Kidney capillary endothelial cell (primary cell): Measurements from ENCODE around the gene USH2A.
"Not testable (repeated sequence)": the region's sequence is repeated elsewhere in the genome, so short reads cannot be mapped to it uniquely, and the experiment has no call there.

Experiments used
- DNase-seq: peaks from one replicate; pipeline ENCODE4 v3.0.0-alpha.2; 2018; ENCODE audit warnings: low spot score

USH2A gene

DNA sequence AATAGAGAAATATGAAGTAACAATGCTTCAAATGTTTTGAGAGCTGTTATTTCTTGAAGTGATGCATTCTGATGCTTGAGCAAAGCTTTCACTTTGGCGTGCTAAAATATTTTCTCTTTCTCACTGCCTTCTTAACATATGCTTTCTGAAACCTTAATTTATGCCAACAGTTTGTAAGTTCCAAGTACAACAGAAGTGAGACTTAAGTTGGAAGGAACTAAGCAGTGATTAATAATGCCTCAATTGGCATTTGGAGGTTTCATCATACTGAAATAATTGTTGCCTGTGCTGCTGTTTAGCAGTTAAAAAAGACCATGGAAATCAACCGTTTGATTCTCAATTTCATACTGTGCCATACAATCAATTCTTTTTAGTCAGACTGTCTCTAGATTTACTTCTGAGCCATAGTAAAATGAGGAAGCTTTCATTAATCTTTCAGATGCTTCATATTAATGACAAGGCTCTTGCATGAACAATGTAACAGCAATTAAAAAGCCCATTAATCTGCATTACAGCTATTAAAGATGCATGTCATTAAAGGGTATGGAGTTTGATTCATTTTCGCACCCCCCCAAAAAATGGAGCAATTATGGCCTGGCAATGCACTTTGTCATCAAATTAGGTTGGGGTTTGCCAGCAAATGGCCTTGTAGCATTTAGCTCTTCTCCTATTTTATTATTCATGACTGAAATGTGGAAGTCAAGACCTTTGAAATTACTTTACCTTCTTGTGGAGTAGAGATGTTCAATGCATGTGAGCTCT is 375.3 kb downstream of the USH2A start:
- no peak for DNase-seq

DNA sequence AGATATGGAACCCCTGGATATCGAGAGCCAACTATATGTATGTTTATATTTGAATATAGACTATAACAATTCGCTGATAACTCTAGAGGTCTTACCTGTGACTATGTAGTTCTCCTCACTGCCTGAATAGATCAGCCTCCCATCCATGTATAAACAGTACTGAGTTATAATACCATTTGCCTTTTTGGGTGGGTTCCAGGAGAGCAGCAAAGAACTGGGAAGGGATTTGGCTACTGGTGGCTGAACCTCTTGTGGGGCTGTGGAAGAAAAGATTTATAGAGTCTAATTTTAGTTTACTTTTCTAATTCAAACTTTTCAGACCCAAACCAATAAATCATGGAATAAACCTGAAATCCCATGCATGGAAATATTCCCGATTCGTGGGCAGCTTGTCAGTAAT is 376.9 kb downstream of the USH2A start:
- DNase-seq = no peak

DNA sequence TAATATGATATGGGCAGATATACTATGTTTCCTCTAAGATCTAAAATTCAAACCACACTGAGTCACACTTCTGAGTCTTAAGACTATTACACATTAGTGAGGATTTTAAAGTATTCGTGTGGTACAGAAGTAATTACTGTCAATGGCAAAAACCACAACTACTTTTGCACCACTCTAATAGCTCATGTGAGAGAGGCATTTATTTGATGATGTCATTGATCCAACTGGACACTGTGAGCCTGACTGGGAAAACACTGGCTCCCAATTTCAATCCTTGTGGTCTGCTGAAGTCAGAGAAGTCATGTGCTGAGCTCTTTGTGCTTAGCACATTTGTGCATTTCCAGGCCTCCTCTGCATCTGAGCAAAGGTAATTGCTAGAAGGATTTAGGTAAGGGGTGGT is 377.8 kb downstream of the USH2A start:
- DNase-seq = no peak

DNA sequence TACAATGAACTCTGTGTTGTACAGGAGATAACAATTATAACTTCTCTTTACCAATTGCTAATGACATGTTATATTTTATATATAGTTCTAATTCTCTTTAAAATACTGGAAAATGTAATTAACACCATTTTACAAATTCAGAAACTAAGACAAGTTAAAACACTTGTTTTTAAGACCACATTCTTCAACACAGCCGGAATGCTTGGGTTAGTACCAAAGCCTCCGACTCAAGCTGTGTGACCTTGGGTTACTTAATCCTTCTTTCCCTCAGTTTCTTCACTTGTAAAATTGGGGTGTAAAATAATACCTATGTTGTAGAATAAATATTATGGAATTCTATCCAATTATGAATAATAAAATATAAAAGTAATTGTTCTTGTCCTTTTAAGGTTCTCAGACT is 378.7 kb downstream of the USH2A start:
- no peak for DNase-seq

DNA sequence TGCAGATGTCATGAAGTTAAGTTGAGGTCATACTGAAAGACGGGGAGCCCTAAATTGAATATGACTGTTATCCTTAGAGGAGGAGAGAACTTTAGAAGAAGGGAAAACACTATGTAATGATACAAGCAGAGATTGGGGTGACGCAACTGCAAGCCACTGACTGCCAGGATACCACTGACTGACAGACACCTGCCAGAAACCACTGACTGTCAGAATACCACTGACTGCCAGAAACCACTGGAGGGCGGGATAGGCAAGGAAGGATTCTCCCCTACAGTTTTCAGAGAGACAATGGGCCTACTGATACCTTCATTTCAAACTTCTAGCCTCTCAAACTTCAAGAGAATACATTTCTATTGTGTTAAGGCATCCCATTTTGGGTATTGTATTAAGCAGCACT is 388.7 kb downstream of the USH2A start:
- DNase-seq = no peak

DNA sequence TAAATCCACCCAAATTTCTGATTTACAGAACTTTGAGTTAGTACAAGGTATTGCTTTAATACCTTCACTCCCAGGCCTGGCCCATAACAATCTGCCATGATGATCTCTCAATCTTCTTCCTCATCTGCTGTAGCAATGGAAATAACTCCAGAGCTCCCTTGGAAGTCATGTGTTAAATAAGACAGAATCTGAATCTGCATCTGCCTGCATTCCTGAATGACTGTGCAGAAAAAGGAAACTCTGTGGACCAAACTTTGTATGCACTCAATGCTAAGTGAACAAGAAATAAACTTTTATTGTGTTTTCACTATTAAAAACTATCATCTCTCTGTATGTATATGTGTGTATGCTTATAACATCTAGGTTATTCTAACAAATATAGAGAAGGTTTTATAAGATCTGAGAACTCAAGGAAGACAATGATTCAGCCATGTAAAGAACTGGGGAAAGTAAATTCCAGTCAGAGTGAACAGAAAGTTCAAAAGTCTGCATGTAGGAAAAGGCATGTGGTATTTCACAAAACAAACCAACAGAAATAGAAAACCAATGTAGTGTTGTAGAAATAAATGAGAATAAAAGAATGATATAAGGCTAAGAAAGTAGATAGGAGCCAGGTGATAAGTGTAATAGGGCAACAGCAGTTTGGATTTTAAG is 390.2 kb downstream of the USH2A start:
- DNase-seq = no peak

DNA sequence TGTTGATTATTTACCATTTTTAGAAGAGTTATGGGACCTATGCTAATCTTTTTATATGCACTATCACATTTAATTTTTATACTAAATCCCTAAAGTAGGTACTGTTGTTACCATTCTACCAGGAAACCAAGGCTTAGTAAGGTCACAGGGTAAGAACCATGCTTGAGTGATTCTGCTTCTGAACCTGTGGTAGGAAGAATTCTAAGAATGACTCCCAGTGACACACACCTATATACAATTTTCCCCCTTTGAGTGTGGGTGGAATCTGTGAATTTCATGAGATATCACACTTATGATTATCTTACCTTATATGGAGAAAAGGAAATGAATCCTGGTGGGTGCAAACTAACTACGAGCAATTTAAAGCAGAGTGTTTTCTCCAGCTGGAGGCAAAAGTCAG is 391.0 kb downstream of the USH2A start:
- DNase-seq = no peak

DNA sequence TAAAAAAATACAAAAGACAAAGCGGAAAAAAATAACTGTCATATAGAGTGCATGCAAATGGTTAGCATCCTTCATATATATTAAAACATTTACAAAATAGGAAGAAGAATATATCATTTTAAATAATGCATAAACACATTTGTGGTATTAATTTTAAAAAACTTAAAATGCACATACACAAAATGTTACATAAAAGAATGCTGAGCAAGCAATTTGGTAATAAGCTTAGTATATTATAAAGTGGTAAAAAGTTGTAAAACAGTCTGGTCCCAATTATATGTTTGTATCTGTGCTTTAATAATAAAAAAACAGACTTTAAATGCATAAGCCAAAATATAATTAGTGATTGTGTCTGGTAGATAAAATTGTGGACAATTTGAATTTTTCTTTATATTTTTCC is 394.6 kb downstream of the USH2A start:
- no peak for DNase-seq

DNA sequence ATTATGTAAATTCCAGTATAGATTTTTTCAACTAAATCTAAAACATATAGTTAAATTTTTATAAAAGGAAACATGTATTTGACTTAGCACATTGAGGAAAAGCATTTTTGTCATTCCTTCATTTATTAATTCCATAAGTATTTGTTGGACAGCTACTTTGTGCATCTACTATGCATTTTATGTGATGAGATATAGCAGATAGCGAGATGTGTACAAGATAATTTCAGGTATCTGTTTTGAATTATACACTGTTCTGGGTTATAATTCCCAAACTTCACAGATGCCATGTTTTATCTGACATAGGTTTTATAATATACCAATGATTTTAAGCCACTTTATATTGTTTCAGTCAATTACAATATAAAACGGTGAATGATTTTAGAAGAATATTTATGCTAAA is 398.7 kb downstream of the USH2A start:
- DNase-seq = no peak

DNA sequence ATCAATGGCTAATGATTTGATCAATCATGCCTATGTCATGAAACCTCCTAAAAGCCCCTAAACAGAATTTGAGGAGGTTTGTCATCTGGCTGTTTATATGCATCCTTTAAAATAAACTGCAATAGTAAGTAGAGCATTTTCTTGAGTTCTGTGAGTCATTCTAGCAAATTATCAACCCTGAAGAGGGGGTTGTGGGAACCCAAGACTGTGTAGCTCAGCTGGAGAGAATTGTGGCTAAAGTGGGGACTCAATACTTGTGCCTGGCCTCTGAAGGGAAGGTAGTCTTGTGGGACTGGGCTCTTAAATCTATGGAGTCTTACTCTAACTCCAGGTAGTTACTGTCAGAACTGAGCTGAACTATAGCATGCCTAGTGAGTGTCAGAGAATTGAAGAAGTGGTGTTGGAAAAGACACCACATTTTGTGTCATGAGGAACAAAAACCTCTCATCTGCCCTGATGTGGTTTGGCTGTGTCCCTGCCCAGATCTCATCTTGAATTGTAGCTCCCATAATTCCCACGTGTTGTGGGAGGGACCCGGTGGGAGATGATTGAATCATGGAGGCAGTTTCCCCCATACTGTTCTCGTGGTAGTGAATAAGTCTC is 402.4 kb downstream of the USH2A start:
- DNase-seq = no peak

DNA sequence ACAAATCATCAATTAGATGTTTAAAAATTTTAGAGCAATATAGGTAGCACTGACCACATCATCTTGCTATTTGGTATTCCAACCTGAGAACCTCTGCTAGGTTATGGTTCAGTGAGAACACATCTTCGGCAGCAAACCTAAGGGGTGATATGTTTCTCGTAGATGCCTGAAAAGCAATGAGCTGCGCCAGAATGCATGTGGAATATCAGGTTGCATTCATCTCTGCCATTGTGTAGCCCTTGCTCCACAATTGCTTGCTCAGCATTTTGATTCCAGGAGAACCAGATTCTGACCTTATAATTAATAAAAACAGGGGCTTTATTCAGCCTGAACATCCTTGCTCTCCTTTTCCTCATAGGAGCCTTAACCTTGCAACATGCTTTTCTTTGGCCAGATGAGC is 408.1 kb downstream of the USH2A start:
- DNase-seq = no peak

DNA sequence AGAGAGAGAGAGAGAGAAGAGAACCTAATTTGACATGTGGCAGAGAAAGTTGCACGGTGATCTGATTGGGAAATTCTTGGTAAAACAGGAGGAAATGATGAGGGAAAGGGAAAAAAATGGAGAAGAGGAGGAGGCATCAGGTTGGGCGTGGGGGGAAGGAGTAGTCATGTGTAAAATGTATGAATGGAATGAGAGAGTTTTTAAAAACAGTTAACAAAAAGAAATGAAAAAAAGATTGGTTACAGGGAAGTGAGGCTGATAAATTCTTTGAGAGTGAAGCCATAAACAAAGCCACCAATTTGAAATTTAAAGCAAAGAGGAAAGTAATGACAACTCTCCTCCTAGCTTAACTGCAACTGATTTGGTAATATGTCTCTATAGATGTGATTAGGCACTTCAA is 409.2 kb downstream of the USH2A start:
- DNase-seq = no peak

DNA sequence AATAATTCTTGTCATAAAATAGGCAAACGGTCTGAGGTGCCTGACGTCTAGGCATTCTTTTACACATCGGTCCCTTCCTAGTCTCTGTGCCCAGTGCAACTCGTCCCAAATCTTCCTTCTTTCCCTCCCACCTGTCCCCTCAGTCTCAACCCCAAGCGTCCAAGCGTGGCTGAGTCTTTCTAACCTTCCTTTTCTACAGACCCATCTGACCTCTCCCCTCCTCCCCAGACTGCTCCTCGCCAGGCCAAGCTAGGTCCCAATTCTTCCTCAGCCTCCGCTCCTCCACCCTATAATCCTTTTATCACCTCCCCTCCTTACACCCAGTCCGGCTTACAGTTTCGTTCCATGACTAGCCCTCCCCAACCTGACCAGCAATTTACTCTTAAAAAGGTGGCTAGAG is 413.8 kb downstream of the USH2A start:
- DNase-seq = not testable (repeated sequence)

DNA sequence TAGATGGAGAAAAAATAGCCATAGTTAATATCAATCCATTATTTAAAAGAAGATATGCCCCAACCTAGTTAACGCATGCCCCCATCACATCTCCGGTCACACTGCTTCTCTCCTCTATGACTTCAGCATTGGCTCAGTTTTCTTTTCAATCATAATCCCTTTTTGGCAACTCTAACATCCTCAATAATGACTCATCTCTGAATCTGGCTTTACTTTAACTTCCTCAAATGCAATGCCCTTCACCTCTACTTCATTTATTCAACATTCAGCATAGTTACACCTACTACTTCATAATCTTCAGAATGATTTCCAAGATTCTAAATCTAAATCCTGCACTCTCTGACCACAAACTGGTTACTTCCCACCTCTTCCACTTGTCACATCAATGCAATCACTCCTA is 417.3 kb downstream of the USH2A start:
- DNase-seq = no peak

DNA sequence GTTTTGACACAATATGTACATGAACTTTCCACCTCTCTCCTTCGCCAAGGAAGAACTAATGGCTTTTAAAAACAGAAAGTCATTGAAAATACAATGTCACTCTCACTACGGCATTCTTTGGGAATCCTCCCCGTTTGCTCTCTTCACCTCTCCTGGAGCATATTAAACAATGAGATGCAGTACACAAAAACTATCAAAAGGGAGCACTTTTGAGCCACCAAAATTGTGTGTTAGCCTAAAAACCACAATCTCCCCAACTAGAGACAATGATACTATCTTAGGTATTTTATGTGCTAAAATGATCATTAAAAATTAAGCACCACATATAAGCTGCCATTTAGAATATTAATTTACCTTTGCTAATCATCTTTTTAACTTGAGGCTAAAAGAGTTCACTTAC is 430.6 kb downstream of the USH2A start:
- DNase-seq = no peak

DNA sequence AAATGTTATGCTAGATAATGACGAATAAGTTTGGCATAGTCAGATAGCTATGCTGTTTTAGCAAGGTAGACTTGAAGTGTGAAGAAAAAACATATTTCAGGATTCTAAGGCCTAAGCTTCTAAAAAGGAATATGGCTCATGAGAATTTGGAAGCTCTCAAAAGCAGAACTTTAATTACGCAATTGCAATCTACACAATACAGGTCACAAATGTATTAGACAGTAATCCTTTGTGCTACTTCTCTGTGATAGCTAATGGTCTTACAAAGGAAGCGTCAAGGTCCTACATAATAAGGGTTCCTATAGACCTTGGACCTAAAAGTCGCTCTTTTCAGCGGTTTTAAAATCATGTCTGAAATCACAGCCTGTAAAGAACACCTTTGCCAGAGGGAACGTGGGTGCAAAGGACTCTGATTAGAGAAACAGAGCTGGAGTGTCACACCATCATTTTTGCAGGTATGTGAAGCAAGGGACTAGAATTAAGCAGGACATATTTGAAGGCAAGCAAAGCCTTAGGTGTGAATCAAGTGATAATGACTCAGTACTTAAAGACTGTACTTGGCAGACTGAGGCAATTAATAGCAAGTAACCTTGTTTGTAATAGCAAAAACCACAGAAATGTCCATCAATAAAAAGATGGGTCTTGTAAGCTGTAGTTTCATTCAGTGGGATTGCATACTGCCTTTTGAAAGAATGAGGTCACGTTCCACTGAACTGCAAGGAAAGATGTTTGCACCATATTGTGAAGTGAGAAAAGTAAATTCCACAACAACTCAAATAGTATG is 436.0 kb downstream of the USH2A start:
- DNase-seq = no peak

DNA sequence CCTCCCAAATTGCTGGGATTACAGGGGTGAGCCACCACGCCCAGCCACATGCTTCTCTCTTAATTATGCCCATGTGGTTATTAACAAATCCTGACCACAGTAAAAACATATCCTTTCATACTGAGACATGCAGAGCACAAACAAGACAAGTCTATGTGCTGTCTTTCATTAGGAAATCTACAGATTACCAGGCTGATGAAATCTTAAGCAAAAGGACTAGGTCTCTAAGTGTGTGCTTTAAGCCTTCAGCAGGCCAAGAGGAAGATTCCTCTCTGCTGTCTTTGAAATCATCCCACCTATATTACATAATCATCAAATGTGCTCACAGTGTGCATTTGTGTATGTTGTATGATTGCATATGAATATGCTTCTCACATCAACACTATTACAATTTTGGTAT is 436.8 kb downstream of the USH2A start:
- no peak for DNase-seq

DNA sequence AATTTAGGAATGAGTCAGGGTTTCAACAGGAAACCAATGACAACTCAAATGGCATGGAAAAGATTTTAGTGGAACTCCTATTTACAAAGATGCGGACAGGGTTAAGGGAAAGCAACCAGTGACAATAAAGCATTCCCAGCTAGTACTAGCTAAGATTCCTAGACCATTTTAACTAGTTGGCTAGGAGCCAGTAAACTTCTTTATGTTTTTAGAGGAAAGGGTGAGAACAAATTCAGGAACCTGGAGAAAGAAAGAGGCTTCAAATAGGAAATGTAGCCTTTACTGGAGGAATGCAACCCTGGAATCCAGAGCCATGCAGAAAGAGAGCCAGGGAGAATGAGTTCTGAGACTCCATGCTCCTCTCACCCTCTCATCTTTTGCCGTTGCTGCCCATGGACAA is 439.6 kb downstream of the USH2A start:
- DNase-seq = no peak

DNA sequence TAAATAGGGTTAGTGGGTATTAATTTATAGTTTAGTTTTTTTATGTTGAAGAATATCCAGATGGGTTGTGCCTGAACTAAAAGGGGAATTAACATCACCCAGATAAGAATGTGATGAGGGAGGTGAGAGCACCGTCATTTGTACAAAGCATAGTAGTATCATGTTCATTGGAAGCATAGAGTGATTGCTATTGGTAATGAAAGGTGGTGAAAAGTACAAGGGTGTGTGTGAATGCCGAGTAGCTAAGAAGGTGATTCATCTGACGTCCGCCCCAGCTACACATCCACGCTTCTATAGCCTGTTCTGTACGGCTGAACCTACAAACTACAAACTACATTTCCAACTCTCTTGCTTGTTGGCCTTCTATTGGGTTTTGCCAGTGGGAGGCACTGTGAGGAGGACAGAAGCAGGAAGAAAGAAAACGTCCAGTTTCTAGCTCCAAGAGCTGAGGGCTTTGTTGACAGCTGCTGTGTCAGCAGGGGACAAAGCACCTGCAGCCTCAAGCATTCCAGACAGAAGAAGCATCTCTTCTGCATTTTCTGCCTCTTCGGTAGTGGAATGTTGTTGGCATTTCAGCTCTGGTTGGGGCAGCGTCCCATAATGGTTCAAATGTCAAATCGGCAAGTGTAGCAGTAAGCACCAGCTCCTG is 451.3 kb downstream of the USH2A start:
- DNase-seq = no peak

DNA sequence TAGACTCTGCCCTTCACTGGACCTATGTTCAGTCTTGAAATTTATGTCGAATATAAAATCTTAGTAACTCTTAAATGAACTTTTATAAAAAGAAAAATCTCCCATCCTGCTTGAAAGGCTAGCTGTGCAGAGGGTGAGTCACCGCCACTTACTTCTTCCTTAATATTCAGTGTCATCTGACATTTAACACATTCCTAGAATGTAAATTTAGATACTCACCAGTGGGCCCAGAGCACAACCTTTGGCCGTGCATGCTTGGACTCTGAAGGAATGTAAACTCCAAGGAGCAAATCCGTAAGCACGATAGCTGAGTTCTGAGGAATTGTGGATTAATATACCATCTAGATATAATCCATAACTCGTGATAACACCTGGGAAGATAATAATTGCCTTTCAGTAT is 452.8 kb downstream of the USH2A start:
- DNase-seq = no peak

DNA sequence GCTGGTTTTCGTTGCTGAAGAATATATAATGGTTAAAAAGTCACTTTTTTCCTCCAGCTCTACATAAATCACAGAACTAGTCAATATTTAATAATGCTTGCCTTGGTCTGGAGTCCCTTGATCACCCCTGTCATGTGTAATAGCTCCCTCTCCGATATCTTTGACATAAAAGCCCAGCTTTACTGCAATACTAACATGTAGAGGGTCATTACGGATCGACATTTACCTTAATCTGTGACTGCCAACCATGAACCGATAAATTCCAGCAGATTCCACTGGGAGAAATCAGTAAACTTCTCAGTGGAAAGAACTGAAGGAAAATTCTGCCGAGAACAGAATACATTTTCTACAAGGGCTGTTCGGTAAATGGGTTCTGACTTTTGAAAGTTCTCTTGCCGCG is 459.6 kb downstream of the USH2A start:
- DNase-seq = no peak

DNA sequence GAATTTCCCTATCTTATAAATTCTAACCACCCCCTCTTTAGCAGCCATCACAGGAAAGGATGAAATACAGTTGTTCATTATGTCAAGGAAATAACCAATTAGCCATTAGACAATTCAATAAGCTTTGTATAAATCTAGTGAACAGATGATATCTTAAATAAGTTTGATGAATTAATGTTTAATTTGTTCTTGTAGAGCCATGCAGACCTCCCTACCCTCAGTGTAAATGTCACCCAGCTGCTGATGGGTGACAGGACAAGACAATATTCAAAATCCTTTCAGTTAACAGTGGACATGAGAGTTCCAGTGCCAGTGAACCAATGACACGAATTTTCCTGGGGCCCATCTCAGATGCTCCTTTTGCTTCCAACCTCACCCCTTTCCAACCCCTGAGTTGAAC is 460.2 kb downstream of the USH2A start:
- no peak for DNase-seq
